ENCODE measurements around the gene B3GALT4. TPM values are rescaled to one million over a fixed set of nuclear protein-coding genes. Genes with fewer than 3 reads are reported as not detected.
A peak's percentile ranks its signal among the peaks of the same experiment; 100 is the strongest.

B3GALT4 gene
- 16.8 TPM for total RNA-seq
- long read RNA-seq, transcript B3GALT4-204 (1 exons, 1,694 nt), result major isoform, 37 of 42 reads
- long read RNA-seq, partial matches to known transcripts, result 0 of 42 reads
- long read RNA-seq, other reads (novel, unspliced or antisense), result 3 of 42 reads

DNA sequence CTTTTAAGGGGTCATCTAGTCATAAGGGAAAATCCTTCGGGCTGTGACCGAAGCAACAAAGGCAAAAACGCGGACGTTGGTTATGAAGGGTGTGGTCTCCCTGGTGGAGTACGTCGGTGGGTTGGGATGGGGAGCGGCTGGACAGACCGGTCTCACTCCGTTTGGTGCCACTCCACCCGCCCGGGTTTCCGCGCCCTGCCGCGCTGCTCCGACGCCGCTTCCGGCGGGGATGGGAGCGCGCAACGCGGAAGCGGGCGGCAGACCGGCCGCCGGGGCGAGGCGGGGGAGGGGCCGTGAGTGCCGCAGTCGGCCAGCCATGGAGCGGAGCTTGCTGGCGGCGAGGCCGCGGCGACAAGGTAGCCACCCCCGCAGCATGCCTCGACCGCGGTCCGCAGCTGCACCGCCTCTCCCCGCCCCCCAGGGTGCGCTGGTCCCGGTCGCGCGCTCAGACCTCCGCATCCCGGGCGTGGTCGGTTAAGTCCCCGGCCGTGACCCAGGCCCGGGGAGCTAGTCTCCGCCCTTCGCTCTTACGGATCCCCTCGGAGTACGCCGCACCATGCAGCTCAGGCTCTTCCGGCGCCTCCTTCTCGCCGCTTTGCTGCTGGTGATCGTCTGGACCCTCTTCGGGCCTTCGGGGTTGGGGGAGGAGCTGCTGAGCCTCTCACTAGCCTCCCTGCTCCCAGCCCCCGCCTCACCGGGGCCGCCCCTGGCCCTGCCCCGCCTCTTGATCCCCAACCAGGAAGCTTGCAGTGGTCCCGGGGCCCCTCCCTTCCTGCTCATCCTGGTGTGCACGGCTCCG is at the start of gene B3GALT4:
Gene B3GALT4, plus strand, starts transcription at position 260 of the 799 bp plus-strand sequence. Its CDS starts 297 bp downstream, at position 557.
- Histone ChIP-seq H3K27ac (peak within 1 kb of the TSS; percentile 93), H3K36me3 (peaks cover 51% of the 10 kb centered on the region), H3K9me3 (no peaks in the 10 kb centered on the region), H3K4me3 (peak within 1 kb of the TSS; percentile 80), H3K4me1 (peaks cover 52% of the 10 kb centered on the region), H3K27me3 (no peaks in the 10 kb centered on the region)
- ATAC-seq (peak; percentile 85), DNase-seq (peak; percentile 90)
- TF ChIP-seq, protein P1, sequence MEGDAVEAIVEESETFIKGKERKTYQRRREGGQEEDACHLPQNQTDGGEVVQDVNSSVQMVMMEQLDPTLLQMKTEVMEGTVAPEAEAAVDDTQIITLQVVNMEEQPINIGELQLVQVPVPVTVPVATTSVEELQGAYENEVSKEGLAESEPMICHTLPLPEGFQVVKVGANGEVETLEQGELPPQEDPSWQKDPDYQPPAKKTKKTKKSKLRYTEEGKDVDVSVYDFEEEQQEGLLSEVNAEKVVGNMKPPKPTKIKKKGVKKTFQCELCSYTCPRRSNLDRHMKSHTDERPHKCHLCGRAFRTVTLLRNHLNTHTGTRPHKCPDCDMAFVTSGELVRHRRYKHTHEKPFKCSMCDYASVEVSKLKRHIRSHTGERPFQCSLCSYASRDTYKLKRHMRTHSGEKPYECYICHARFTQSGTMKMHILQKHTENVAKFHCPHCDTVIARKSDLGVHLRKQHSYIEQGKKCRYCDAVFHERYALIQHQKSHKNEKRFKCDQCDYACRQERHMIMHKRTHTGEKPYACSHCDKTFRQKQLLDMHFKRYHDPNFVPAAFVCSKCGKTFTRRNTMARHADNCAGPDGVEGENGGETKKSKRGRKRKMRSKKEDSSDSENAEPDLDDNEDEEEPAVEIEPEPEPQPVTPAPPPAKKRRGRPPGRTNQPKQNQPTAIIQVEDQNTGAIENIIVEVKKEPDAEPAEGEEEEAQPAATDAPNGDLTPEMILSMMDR (IDR thresholded peaks at IDR 0.05), result peak; percentile 53
- intact Hi-C loops (cut with DNase I), result no loop called here

DNA sequence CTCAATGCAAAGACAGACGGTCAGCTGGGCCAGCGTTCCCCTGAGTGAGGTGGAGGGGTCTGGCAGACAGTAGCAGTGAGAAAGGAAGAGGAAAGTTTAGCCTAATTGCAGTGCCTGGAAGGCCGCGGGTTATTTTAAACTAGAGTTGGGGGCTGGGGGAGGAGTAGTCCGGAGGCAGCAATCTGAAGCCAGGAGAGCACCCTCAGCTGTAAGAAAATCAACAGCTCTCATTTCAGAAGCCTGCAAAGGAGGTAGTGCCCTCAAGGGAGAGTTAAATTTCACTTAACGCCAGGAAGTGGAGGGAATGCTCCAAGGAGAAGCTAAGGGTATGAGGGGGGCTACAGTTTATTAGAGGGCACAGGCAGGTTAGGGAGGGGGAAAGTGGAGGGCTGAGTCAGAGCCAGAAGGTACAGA is 41.7 kb upstream of the B3GALT4 start:
- no peak for DNase-seq
- Histone ChIP-seq H3K4me1 (no peaks in the 10 kb centered on the region), H3K9me3 (no peaks in the 10 kb centered on the region), H3K27ac (no peak overlapping the region), H3K27me3 (peaks cover 23% of the 10 kb centered on the region), H3K4me3 (no peak overlapping the region), H3K36me3 (no peaks in the 10 kb centered on the region)
- no peak for ATAC-seq
- intact Hi-C loops (cut with DNase I), result no loop called here
- TF ChIP-seq, protein P1 (IDR thresholded peaks at IDR 0.05), result no peak

DNA sequence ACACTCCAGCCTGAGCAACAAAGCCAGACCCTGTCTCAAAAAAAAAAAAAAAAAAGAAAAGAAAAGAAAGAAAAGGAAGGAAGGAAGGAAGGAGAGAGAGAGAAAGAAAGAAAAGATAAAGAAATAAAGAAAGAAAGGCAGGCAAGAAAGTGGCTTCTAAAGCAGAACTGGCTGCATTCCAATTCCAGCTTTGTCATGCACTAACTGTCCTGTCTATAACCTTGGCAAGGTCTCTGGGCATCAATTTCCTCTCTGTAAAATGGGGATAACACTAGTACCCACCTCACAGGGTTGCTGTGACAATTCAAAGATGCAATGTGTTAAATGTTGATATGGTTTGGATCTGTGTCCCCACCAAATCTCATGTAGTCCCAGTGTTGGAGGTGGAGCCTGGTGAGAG is 40.6 kb upstream of the B3GALT4 start:
- ATAC-seq (no peak), DNase-seq (no peak)
- H3K9me3 ChIP-seq, result no peaks in the 10 kb centered on the region
- TF ChIP-seq, protein P1 (IDR thresholded peaks at IDR 0.05), result no peak
- H3K36me3 ChIP-seq, result no peaks in the 10 kb centered on the region
- H3K4me1 ChIP-seq, result no peaks in the 10 kb centered on the region
- no peak overlapping the region for H3K4me3 ChIP-seq
- intact Hi-C loops (cut with DNase I), result no loop called here
- H3K27me3 ChIP-seq, result peaks cover 23% of the 10 kb centered on the region
- H3K27ac ChIP-seq, result no peak overlapping the region

GRCh38 chr6:33236852-33237251 is 40.1 kb upstream of the B3GALT4 start:
- Histone ChIP-seq H3K4me1 (no peaks in the 10 kb centered on the region), H3K27ac (no peak overlapping the region), H3K36me3 (no peaks in the 10 kb centered on the region), H3K27me3 (peaks cover 23% of the 10 kb centered on the region), H3K4me3 (no peak overlapping the region), H3K9me3 (no peaks in the 10 kb centered on the region)
- ATAC-seq (no peak), DNase-seq (no peak)
- intact Hi-C loops (cut with DNase I), result no loop called here
- TF ChIP-seq, protein P1 (IDR thresholded peaks at IDR 0.05), result no peak

DNA sequence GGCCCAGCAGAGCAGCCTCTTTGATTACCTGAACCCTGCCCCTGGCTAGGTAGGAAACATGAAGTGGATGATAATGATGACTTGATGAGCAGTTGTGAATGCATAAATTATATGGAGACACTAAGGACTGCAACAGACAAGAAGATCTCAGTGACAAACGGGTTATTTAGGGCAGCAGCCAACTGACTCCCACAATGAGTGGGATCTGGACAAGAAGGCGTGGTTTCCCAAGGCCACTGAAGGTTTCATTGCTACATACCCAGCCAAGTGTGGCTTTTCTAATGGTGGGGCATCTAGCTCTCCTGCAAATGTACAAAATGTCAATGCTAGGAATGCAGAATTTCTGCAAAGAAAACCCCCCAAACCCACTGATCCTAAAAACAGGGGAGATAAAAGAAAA is 39.2 kb upstream of the B3GALT4 start:
- no peak for ATAC-seq
- TF ChIP-seq, protein P1 (IDR thresholded peaks at IDR 0.05), result no peak
- DNase-seq, result no peak
- no peaks in the 10 kb centered on the region for H3K4me1 ChIP-seq
- no peaks in the 10 kb centered on the region for H3K36me3 ChIP-seq
- no peaks in the 10 kb centered on the region for H3K9me3 ChIP-seq
- H3K27ac ChIP-seq, result no peak overlapping the region
- intact Hi-C loops (cut with DNase I), result no loop called here
- H3K27me3 ChIP-seq, result peaks cover 23% of the 10 kb centered on the region
- no peak overlapping the region for H3K4me3 ChIP-seq

Data from upper lobe of right lung (tissue), 1 donor.